SHP77 treated with DMSO at 0.1 percent for 48 hours (cell line): ENCODE results near the gene BMP2K.
"Not testable (repeated sequence)": the region's sequence is repeated elsewhere in the genome, so short reads cannot be mapped to it uniquely, and the experiment has no call there.

ENCODE experiments used
- DNase-seq: peaks from one replicate; lab custom pipeline; 2025; lab: John Stamatoyannopoulos, UW

The BMP2K gene

DNA sequence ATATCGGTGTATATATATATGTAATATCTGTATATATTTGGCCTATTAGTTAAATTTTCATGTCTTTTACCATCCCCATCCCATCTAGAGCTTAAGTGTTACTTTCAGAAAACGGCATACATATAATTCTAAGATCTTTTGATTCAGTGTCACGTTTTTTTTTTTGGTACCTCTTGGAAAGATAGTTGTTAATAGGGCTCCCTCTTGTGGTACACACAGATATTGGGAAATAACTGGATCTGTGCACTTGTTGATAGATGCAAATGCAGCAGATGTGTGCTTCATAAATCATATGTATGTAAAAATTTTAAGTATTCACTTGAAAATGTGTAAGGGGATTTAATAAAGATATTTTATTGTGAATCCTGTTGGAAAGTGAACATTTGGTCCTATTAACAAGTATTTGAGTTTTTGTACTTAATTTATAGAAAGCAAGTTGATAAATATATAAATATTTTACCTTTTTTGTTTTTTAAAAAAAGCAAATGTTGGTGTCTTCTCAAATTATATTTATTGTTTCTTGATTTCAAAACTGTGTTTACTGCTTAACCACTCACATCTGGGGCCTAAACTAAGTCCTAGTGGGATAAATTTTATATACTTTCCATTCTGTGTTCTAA, 88.4 kb downstream of the BMP2K start:
- peak; percentile 56 for DNase-seq

DNA sequence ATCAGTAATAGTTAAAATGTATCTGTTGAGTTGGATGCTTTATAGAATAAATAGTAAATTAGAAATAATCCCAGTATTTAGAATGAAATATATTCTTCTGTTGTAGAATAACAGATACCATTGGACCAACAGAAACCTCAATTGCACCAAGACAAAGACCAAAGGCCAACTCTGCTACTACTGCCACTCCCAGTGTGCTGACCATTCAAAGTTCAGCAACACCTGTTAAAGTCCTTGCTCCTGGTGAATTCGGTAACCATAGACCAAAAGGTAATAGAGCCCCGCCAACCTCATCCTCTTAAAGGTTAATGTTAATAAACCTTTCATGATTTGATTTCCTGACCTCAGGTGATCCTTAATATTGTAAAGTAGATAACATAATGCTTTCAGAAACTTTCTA, 89.3 kb downstream of the BMP2K start:
- no peak for DNase-seq

DNA sequence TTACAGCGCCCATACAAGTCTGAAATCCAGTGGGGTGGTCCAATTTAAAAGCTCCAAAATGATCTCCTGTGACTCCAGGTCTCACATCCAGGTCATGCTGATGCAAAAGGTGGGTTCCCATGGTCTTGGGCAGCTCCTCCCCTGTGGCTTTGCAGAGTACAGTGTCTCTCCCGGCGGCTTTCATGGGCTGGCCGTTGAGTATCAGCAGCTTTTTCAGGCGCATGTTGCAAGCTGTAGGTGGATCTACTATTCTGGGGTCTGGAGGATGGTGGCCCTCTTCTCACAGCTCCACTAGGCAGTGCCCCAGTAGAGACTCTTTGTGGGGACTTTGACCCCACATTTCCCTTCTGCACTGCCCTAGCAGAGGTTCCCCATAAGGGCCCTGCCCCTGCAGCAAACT, 92.6 kb downstream of the BMP2K start:
- not testable (repeated sequence) for DNase-seq

DNA sequence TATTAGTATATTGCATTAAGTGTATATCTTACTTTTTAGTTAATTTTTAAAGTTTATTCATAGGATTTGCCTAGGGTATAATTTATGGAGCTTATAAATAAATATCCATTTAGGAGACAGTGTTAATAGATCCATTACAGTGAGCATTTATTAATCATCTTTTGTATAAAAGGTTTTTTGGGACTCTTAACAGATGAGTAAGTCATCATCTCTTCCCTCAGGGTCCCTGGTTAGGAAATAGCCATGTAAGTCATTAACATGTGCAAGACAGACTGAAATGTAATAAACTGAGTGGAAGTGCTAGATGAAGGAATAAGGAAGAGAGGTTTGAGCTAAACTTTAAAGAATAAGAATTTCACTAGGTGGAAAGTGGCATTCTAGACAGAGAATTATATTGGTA, 93.9 kb downstream of the BMP2K start:
- no peak for DNase-seq

DNA sequence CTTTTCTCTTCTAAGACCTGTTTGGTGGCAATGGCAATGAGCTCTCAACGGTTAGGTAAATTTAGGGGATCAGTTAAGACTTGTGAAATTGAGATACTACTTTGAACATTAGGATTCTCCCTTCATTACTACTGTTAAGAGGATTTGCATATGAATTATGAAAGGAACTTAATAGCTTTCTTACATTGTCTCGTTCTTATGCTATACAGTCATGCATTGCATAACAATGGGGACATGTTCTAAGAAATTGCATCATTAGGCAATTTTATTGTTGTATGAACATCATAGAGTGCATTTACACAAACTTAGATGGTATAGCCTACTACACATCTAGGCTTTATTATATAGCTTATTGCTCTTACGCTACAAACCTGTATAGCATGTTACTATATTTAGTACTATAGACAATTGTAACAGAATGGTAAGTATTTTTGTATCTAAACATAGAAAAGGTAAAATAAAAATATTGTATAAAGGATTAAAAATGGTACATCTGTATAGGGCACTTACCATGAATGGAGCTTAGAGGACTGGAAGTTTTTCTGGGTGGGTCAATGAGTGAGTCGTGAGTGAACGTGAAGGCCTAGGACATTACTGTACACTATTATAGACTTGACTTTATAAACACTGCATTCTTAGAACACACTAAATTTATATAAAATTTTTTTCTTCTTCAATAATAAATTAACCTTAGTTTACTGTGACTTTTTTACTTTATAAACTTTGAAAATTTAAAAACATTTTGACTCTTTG, 100.6 kb downstream of the BMP2K start:
- no peak for DNase-seq

- DNase-seq: no peak
These were observed 101.9 kb downstream of the BMP2K start for GRCh38 chr4:78878031-78878430.

DNA sequence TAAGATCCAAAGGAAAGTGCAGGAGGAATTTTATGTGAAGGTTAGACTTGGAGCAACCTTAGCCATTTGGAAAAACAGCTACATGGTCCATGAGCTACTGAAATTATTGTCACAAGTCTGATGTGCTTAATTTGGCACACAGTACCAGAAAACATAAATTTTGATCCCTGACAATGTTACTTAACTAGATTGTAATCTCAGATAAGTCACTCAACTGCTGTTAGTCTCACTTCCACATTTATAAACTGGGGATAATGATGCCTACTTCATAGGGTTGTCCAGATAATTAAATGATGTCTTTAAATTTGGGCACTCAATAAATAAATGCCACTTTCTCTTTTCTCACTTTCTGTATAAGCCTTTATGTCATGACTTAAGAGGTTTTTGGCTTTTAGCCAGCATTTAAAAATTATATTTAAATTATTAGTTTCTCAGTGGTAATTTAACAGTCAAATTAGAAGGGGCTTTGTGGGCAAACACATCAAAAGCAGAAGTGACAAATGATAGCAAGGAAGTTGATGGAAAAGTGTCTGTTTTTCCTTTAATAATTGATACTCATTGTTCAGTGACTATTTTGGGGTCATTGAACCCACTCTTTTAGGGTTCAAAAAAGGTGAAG, 104.8 kb downstream of the BMP2K start:
- DNase-seq: no peak

- no peak for DNase-seq
These were observed 109.4 kb downstream of the BMP2K start for GRCh38 chr4:78885598-78885997.

GRCh38 chr4:78889955-78890354, 113.8 kb downstream of the BMP2K start:
- no peak for DNase-seq

GRCh38 chr4:78899302-78899701, 123.2 kb downstream of the BMP2K start:
- DNase-seq: no peak

GRCh38 chr4:78901882-78902281, 125.7 kb downstream of the BMP2K start:
- DNase-seq: no peak

GRCh38 chr4:78902298-78902697, 126.1 kb downstream of the BMP2K start:
- DNase-seq: no peak

DNA sequence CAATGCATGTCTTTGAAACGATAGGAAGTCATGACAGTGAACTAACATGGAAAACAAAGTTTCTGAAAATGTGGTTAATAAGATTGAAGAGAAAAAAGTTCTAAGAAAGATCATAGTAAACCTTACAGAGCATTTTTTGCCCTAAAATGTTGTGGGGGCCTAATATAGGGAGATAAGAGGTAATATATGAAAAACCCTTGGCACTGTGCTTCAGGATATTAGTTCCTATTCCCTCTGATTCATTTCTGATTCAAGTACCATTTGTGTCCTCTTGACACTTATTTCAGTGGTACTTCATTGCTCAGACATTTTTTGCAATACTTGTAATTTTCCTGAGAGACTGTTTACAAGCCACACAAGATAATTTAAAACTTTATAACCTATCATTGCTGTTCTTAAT, 128.0 kb downstream of the BMP2K start:
- DNase-seq: no peak

DNA sequence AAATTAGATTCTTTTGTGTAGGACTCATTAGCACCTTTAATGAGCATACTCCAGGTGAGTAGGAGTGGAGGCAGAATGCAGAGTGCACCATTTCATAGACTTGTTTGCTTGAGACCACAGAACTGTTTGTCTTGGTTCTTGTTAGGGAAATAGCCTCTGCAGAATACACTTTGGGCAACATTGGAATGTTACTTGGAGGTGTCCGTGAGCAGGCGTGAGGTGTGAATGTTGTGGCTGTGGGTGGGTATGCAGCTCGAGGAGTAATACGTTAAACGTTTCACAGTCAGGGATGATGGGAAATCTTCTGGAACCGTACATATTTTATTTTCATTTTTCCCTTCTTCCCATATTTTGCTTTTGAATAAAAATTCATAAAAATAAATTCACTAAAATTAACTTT, 131.5 kb downstream of the BMP2K start:
- no peak for DNase-seq

DNA sequence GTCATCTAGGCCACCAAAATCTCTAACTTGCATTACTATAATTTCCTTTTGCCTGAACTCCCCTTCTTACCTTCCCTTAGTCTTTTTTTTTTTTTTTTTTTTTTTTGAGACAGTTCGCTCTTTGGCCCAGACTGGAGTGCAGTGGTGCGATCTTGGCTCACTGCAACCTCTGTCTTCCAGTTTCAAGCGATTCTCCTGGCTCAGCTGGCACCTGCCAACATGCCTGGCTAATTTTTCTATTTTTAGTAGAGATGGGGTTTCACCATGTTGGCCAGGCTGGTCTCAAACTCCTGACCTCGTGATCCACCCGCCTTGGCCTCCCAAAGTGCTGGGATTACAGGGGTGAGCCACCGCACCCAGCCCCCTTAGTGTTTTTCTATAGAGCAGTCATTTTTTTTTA, 132.8 kb downstream of the BMP2K start:
- not testable (repeated sequence) for DNase-seq

DNA sequence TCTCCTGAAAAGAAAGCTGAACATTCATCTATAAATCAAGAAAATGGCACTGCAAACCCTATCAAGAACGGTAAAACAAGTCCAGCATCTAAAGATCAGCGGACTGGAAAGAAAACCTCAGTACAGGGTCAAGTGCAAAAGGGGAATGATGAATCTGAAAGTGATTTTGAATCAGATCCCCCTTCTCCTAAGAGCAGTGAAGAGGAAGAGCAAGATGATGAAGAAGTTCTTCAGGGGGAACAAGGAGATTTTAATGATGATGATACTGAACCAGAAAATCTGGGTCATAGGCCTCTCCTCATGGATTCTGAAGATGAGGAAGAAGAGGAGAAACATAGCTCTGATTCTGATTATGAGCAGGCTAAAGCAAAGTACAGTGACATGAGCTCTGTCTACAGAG, 134.5 kb downstream of the BMP2K start:
- DNase-seq: no peak

DNA sequence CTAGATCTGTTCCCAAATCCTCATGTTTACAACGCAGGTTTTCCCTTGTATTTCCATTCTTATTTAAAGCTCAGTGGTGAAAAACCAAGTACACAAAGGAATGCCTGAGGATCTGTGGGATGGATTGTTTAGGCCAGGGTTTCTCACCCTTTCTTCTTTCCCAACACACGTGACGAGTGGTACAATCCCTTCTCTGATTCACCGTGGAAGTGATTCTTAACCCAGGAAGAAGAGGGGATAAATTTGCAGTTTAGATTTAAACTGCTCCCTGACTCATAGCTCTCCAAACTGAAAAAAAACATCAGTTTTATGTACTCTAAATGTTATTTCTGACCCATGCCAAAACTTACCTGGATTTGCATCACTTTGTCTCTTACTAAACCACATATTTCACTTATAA, 146.1 kb downstream of the BMP2K start:
- no peak for DNase-seq

GRCh38 chr4:78923464-78924312, 147.5 kb downstream of the BMP2K start:
- no peak for DNase-seq

- no peak for DNase-seq
These were observed 150.7 kb downstream of the BMP2K start for GRCh38 chr4:78926826-78927225.

DNA sequence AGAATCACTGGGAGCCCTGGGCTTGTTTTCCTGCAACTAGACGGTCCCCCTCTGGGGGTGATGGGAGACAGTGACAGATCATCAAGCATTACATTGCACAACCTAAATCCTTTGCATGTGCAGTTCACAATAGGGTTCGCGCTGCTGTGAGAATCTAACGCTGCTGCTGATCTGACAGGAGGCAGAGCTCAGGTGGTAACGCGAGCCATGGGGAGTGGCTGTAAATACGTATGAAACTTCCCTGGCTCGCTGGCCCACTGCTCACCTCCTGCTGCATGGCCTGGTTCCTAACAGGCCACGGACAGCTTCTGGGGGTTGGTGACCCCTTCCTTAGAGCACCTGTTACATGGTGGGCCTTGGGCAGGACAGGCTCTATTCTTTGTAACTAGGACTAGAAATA, 152.7 kb downstream of the BMP2K start:
- no peak for DNase-seq

DNA sequence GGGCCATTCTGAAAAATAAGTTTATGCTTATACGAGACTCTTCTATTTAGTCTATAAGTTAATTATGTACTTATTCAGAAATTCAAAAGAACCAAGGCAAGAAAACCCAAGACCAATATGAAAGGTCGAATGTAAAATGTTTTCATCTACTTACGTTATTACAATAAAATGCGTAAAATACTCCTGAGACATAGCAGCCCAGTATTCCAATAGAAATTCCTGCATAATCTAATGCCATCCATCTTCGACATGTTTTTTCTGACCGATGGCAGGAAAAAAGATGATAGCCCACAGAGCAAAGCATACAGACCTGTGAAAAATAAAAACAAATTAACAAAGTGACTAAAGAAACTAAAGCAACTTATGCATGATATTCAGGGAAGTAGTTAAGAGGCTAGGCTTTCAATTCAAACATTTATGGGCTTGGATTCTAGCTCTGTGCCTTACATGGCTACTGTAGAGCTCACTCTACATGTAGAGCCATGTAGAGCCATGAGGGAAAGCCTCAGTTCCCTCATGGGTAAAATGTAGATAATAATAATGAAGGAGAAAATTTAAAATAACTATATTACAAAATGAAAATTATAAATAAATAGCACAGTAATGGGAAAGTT, 154.0 kb downstream of the BMP2K start:
- DNase-seq: no peak

DNA sequence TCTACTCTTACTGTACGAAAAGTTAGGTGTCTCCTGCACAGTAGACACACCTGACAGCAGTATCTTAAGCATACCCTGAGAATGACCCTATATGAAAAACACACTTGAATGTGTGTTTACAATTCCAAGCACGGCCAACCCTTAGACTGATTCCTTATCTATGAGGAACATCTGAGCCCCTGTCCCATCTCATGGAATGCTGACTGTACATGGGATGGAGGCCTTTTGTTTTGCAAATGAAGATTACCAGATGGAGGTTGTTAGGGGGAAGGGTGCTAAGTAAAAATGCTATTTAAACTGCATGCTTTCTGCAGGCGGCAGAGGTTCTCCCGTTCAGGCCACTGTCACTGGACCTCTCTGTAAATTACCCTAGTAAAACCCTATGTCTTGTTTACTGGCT, 160.8 kb downstream of the BMP2K start:
- no peak for DNase-seq
